Skin epidermis (tissue), 12 donors: Measurements from ENCODE around the gene ISYNA1.
A peak's percentile ranks its signal among the peaks of the same experiment; 100 is the strongest.

Experiments used
- H3K27ac ChIP-seq, 21 experiments: fragments of 200-600 bp; sonication (generic) in 11 of 21; one replicate each; pipeline ENCODE4 v1.5.0; 2020; ENCODE audit warnings: mild to moderate bottlenecking in 3 of 21, inconsistent platforms in 2 of 21, moderate library complexity in 2 of 21
- H3K4me3 ChIP-seq, 7 experiments: fragments of 200-600 bp; sonication (generic) in 2 of 7; one replicate each; pipeline ENCODE4 v1.5.0; 2020; ENCODE audit warnings: inconsistent platforms in 2 of 7, mild to moderate bottlenecking in 2 of 7, moderate library complexity in 1 of 7

The ISYNA1 gene

DNA sequence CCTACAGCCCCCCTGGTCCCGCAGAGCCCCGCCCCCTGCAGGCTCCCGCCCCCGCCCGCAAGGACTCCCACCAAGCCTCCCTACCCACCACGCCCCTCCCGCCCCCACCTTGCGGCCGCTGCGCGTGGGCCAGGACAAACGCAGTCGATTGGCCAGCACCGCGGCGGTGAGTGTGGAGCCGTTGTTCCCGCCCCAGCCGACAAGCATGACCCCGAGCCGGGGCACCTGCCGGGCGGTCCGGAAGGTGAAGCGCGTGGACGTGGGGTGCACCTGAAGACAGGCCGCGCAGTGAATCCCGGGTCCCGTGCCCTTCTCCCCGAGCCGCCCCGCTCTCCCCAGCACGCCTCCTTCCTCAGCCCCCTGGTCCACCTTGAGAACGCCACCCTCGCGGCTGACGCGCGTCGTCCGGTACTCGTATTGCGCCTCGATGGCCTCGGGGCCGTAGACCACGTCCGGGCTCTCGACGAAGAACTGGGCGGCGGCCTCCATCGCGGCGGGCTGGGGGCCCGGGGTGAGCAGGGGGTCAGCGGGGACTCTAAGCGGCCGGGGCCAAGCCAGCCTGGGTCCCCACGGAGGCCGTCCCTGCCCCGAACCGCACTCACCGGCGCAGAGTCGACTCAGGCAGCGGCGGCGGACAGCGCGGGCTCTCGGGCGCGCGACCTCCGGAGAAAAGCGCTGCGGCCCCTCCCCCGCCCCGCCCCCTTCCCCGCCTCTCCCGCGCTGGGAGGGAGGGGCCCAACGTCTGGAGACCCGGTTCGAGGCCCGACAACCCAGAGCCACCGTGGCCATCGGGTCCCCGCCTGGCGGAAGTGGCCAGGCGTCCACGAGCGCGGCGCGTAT lies at the start of gene ISYNA1:
Gene ISYNA1 (minus strand): TSS at position 643 of the 840 bp plus-strand sequence. CDS start 154 bp downstream, at position 489.
- Histone ChIP-seq H3K4me3 (peak within 1 kb of the TSS; percentile 35 to 58 (median 43)), H3K27ac (peak within 1 kb of the TSS in 15 of 21 experiments; percentile 1 to 76 (median 41))

DNA sequence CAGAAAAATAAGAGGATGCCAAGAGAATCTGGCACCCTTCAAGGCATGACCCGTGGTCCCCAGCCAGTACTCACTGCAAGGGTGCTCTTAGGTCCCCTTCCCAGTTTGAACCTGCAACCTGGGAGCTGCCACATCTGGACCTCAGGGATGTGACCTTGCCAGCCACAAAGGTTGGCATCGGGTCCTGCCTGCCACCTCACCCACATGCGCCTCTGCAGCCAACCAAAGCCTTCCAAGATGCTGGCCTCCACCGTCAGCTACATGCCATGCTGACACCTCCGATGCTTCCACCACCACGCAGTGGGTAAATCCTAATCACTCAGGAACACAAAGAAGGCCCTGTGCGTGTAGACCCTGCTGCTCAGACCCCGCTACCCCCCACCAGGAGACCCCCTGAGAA lies 48.8 kb upstream of the ISYNA1 start:
- H3K27ac ChIP-seq = peak overlapping the region in 9 of 21 experiments; percentile 0 to 79 (median 50)

DNA sequence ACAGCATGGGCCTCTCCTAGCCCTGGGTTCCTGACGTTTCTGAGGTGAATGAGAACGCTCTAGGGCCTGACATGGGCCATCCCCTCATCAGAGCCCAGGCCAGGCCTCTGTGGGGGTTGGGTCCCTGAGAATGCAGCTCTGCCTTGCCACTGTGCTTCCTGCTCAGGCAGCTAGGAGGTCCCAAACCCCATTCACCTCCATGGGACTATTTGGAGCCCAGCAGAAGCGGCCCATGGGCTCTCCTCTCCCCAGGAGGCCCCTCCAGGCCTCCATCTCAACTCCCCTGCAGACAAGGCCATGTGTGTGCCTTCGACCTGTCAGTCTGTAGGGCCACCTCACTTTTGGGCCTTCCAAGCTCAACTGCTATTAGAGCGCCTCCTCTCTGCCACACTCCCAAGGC lies 47.1 kb upstream of the ISYNA1 start:
- peak overlapping the region in 4 of 21 experiments; percentile 27 to 79 (median 56) for H3K27ac ChIP-seq
- H3K4me3 ChIP-seq = no peak overlapping the region

More for the DNA sequence above, 48.8 kb upstream of the ISYNA1 start:
- no peak overlapping the region for H3K4me3 ChIP-seq

DNA sequence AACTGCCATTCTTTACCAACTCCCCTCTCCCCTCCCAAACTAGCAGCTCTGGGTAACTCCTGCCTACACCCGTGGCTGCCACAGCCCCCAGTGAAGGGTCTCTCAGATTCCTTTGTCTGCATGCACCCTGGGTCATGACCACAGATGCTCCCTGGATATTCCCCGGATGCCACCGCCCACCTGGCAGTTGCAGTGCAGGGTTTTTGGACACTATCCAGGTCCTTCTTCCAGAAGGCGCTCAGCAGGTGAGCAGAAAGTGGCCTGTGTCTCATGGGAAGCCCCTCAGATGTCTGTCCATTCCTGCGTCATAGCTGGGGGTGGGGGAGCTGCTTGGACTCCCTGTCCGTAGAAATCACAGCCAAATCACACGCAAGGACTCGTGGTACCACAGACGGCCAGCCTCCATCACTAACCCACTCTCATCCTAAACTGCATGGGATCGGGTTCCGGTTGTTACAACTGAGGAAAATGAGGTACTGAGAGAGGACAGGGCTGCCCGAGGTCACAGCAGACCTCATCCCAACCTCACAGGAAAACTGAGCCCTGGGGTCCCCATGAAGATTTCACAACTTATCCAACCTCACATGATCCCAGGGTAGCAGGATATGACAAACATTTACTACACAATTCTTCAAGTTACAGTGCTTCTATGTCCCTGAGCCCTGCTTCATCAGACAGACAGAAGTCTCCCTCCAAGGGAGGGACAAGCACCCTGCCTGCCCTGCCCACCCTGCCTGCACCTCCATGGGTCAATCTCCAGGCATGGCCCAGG lies 45.4 kb upstream of the ISYNA1 start:
- H3K27ac ChIP-seq = peak overlapping the region in 4 of 21 experiments; percentile 1 to 50 (median 36)
- H3K4me3 ChIP-seq = no peak overlapping the region

DNA sequence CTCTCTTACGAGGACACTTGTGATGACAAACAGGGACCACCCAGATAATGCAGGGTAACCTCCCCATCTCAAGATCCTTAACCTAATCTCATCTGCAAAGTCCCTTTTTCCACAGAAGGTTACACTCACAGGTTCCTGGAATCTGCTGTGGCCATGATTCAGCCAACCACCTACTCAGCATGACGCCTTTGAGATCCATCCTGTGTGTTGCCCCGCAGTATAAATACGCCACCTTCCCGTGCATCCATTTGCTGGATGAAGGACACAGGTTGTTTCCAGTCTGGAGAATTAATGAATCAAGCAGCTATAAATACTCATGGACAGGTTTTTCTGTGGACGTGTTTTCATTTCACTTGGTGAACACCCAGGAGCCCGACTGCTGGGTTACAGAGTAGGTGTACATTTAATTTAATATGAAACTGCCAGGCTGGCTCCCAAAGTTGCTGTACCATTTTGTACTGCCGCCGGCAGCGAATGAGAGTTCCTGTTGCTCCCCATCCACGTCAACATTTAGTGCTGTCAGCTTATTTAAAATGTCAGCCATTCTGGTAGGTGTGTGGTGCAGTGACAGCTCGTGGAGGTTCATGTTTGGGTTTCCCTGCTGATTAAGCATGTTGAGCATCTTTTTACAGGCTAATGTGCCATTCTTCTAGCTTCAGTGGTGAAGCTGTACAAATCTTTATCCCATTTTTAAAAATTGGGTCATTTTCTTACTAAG lies 43.7 kb upstream of the ISYNA1 start:
- Histone ChIP-seq H3K4me3 (no peak overlapping the region), H3K27ac (peak overlapping the region in 8 of 21 experiments; percentile 42 to 96 (median 86))

DNA sequence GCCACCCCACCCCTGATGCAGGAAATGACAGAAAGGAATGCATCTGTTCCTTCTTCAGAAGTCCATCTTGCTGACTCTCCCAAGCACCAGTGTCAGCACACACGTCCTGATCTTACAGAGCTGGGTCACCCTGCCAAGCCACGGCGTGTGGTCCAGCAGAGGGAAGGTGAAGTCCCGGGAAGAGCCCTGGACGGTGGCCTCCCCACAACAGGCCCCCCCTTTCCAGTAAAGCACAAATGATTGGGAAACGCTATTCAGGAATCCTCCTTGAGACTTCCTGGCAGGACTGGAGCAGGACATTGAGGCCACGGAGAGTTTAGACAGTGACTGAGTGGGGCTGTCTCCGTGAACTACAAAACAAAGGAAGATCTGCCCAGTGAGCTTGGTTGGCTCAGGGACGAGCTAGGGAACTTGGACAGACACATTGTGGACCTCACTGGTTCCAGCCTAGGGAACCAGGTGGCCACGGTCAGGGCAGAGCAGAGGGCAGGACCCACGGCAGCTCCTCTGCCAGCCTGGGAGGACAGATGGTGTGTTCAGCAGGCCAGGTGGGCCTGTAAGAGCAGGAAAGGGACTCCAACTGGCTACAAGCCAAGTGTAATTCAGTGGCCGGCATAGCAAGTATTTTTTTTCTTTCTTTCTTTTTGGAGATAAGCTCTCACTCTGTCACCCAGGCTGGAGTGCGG lies 42.2 kb upstream of the ISYNA1 start:
- H3K27ac ChIP-seq = peak overlapping the region in 20 of 21 experiments; percentile 28 to 96 (median 80)
- no peak overlapping the region for H3K4me3 ChIP-seq

DNA sequence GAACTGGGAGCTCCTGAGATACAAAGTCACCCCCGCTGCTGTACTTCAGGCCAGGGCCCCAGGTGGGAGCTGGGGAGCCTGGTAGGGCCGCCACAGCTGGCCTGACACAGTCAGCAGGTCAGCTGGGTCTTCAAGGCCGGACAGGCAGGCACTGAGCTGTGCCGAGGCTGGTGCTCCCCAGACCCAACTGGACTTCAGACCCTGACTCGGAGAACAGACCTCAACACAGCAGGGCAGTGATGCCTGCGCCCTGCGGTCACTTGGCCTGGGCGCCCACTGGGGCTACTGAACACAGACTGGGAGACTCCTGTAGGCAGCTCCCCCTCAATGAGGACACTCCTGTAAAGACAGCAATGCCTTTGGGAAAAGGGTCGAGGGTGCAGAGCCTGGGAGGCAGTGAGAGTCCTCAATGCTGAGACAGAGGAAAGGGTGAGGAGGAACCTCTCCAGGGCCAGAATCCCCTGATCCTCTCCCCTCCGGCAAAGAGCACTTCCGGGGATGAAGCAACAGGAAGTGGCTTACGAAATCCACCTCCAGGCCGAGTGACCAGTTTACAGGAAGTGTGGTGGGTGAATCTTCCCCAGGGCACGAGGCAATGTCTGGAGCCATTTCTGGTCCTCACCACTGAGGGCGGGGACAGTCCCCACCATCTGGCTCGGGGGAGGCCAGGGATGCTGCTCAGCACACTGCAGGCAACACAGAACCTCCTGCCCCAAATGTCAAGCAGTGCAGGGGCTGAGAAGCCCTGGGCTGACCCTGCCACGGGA lies 40.8 kb upstream of the ISYNA1 start:
- Histone ChIP-seq H3K4me3 (no peak overlapping the region), H3K27ac (peak overlapping the region in 20 of 21 experiments; percentile 47 to 96 (median 80))

DNA sequence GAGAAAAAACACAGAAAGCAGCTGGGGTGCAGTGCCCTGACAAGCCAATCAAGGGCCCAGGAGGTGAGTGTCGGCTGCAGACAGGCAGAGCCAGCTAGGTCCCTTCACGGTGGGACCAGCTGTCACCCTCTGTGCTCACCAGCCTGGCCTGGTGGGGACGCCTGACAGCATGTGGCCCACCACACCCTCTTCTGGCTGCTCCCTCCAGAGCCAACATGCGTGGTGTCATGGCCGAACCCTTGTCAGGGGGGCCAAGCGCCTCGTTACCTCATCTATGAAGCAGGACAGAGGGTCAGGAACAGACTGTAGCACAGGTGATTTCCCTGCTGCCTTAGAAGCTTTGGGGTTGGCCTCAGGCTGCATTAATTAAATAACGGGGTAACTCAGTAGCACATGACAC lies 40.0 kb upstream of the ISYNA1 start:
- Histone ChIP-seq H3K27ac (peak overlapping the region in 20 of 21 experiments; percentile 47 to 96 (median 80)), H3K4me3 (no peak overlapping the region)

DNA sequence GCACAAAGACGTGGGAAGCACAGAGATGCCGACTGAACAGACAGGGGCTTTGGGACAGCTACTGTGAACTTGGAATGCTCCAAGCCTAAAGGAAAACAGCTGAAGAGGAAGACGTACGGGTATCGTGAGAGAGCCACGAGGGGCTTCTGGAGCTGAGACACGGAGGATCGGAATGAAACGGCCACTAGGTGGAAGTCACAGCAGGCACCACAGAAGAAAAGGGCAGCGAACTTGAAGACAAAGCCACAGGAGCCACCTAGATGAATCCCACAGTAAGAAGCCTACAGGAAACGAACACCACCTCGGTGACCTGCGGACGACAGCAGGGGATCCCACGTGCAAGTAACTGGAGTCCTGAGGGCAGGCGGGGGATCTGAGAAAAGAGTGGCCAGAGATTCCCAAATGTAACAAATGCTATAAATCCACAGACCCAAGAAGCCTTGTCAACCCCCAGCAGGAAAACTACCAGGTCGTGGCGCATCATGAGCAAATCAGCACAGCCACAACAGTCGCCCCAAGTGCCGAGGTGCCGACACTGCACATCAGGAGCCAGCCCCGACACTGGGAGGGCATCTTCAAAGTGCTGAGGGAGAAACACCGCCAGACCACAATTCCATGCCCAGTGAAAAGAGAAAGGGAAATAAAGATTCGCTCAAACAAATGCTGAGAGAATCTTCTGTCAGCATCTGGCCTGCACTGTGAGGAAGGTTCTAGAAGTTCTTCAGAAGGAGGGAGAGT lies 39.3 kb upstream of the ISYNA1 start:
- no peak overlapping the region for H3K4me3 ChIP-seq
- H3K27ac ChIP-seq = peak overlapping the region in 16 of 21 experiments; percentile 10 to 96 (median 80)

DNA sequence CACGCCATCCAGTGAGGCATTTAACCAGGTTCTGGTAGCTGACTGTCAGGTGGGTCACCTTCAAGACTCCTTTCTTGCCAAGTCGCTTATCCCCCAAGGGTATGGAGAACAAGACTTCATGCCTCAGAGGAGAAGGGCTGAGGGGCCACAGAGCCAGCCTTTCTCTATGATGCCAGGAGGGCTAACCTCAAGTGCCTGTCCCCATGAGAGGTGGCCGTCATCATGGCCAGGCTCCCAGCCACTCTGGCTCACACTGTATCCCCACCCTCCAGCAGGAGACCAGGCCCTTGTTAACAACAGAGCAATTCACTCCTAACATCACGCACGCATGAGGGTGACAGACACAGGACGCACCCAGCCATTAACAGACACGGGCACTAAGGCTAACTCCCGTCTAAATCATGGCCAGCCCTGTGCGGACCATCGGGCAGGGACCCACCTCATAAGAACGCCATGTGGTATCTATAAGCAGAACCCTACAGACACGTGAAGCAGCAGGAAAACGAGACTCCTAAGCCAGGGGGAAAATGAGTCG lies 38.6 kb upstream of the ISYNA1 start:
- H3K27ac ChIP-seq = peak overlapping the region in 13 of 21 experiments; percentile 36 to 96 (median 84)
- H3K4me3 ChIP-seq = no peak overlapping the region

DNA sequence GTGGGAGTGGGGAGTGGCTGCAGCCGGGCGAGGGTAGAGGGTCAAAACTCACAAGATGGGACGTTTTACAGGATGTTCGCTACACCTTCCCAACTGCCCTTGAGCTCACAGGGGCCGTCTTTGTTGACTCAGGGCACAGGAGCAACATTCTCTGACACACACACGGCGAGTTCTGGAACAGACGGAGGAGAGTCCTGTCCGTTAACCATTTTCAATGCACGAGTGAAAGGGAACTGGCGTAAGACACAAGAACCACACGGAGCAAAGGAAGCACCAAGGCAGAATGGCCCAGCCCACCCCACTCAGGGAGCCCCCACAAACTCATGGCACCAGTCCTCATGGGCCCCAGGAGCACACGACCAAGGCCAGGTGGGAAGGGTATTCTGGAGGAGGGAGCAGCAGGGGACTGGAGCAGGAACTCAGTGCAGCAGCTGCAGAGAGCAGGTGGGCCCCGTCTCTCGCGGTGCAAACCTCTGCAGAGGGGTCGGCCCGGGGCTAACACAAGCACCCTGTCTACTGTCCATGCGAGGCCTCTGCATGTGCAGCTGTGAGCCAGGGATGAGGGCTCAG lies 37.9 kb upstream of the ISYNA1 start:
- Histone ChIP-seq H3K4me3 (no peak overlapping the region), H3K27ac (peak overlapping the region in 15 of 21 experiments; percentile 14 to 96 (median 64))

DNA sequence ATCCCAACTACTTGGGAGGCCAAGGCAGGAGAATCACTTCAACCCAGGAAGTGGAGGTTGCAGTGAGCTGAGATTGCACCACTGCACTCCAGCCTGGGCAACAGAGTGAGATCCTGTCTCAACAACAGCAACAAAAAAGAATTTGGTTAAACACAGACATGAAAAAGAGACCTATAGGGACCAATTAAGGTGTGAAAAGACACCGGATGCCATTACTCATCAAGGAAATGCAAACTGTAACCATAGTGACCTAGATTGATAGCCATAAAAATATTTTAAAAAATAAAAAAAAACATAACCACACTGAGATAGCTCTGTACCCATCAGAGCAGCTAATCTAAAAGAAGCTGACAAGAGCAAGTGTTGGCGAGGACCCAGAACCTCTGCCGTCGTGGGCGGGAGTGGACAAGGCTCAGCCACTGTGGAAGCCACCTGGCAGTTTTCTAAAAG lies 37.1 kb upstream of the ISYNA1 start:
- no peak overlapping the region for H3K4me3 ChIP-seq
- peak overlapping the region in 10 of 21 experiments; percentile 1 to 85 (median 34) for H3K27ac ChIP-seq

DNA sequence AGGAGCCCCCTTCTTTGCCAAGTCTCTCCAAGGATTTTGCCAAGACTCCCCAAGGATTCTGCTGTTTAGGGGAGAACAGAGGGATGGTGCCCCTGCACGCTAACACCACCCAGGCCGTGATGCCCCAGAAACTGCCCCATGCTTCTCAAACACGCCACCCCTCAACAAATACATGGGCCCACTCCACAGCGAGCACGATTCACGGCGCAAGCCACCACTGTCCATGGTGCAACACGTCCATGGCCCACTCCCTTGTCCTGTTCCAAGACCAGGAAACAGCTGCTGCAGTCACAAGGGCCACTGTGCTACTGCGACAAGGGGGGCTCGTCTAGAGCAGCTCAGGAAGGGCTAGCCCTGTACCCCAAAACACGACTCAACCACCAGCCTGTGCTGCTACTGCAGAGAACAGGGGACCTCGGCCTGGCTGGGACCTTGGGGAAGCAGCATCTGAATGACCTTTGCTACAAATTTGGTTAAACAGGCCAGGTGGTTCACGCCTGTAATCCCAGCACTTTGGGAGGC lies 36.5 kb upstream of the ISYNA1 start:
- Histone ChIP-seq H3K4me3 (no peak overlapping the region), H3K27ac (peak overlapping the region in 11 of 21 experiments; percentile 1 to 80 (median 29))

DNA sequence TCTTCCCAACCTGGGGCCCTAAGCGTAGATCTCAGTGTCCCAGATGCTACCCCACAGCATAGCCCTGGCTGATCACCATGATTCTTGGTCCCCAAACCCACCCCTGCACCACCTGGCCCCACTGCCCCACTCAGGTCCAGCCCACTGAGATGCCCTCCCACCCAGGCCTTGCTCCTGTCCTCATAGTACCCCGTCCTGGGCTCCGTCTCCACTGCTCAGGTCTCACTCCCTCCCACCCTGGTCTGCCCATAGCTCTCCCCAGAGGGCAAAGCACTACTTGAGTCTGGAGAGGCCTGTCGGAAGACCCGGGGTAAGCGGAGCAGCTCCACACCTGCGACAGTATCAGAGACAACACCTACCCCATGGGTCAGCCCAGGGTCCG lies 35.8 kb upstream of the ISYNA1 start:
- Histone ChIP-seq H3K27ac (peak overlapping the region in 10 of 21 experiments; percentile 2 to 64 (median 31)), H3K4me3 (no peak overlapping the region)

DNA sequence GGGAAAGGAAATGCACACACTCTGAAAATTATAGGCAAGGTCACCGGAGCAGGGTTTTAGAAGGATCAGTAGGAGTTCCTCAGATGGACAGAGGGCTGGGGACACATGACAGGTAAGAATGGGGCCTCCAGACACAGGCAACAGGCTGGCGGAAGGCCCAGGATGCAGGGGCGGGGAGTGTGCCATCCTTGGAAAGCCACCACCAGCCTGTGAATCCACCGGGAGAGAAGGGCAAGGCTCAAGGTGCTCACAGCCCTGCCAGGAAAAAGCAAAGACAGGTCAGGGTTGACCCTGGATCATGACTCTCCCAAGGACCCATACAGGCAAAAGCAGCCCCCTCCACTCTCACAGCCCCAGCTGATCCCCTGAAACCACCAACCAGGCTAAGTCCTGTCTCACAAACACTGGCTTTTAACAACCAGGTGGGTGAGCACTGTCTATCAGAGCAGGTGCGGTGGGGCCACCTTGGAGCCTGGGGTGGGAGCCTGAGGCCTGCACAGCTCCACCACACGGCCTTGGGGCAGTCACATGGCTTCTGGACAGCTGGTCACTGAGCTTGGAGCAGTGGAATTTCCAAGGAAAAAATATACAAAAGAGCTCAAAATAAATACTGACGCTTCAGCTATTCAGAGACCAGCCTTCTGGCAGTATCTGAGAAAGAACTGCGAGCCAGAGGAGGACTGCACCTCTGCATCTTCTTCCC lies 35.2 kb upstream of the ISYNA1 start:
- Histone ChIP-seq H3K27ac (peak overlapping the region in 9 of 21 experiments; percentile 2 to 64 (median 31)), H3K4me3 (no peak overlapping the region)

DNA sequence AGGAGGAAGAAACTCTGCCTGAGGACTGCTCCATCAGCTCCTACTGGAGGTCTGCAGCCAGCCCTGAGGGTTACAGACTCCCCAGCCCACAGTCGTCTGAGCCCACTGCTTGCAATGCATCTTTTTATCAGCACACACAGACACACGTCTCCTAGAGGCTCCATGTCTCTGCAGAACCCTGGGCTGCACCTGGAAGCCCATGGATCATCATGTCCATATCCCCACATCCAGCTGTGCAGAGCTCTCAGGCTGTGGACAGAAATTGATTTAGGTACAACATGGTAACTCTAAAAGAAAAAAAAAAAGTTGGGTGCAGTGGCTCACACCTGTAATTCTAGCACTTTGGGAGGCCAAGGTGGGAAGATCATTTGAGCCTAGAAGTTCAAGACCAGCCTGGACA lies 32.9 kb upstream of the ISYNA1 start:
- no peak overlapping the region for H3K4me3 ChIP-seq

More for the DNA sequence above, 32.9 kb upstream of the ISYNA1 start:
- peak overlapping the region in 5 of 21 experiments; percentile 7 to 72 (median 18) for H3K27ac ChIP-seq
